Neural cell (in vitro differentiated cells): ENCODE results near the gene RYR2. TPM values are rescaled to one million over a fixed set of nuclear protein-coding genes. Genes with fewer than 3 reads are reported as not detected.

ENCODE experiments used
- H2AFZ ChIP-seq: fragments of 200-600, 300-800 bp; sonication (generic), shearing (Covaris generic); 2 replicates; pipeline ENCODE4 v1.6.0; 2014; ENCODE audit warnings: low read depth, mild to moderate bottlenecking, antibody characterized with exemption, low read length, moderate library complexity
- H3F3A ChIP-seq: fragments of 200-600 bp; shearing (Covaris generic); 2 replicates; pipeline ENCODE4 v1.6.1; 2016; ENCODE audit warnings: mild to moderate bottlenecking, moderate library complexity, mixed read lengths, antibody characterized with exemption, low read length; ENCODE audit not compliant: insufficient read depth, poor library complexity, severe bottlenecking
- H3K27ac ChIP-seq: fragments of 200-600, 300-800 bp; sonication (generic), shearing (Covaris generic); 2 replicates; pipeline ENCODE4 v1.5.1; 2014; ENCODE audit warnings: mild to moderate bottlenecking, low read length, moderate library complexity
- H3K27me3 ChIP-seq: fragments of 300-800, 200-600 bp; sonication (generic), shearing (Covaris generic); 2 replicates; pipeline ENCODE4 v1.6.0; 2014; ENCODE audit warnings: mild to moderate bottlenecking, low read depth, low read length, moderate library complexity; ENCODE audit not compliant: insufficient read depth
- H3K36me3 ChIP-seq: fragments of 300-800, 200-600 bp; sonication (generic), shearing (Covaris generic); 2 replicates; pipeline ENCODE4 v1.5.1; 2014; ENCODE audit warnings: mild to moderate bottlenecking, antibody characterized with exemption, low read length, moderate library complexity; ENCODE audit not compliant: insufficient read depth
- H3K4me2 ChIP-seq: fragments of 300-800, 200-600 bp; sonication (generic), shearing (Covaris generic); 2 replicates; pipeline ENCODE4 v1.6.0; 2014; ENCODE audit warnings: mild to moderate bottlenecking, low read length
- H3K4me3 ChIP-seq: fragments of 300-800, 200-600 bp; sonication (generic), shearing (Covaris generic); 2 replicates; pipeline ENCODE4 v1.5.1; 2014; ENCODE audit warnings: mild to moderate bottlenecking, low read length, moderate library complexity
- H3K79me2 ChIP-seq: fragments of 200-600 bp; shearing (Covaris generic); replicated peaks from 2 replicates; pipeline ENCODE4 v1.6.0; 2014; ENCODE audit warnings: mild to moderate bottlenecking, low read length, moderate library complexity; ENCODE audit not compliant: insufficient read depth
- H3K9ac ChIP-seq: fragments of 300-800, 200-600 bp; sonication (generic), shearing (Covaris generic); 2 replicates; pipeline ENCODE4 v1.6.1; 2016; ENCODE audit warnings: mild to moderate bottlenecking, low read length, mixed read lengths
- H3K9me2 ChIP-seq: fragments of 200-600 bp; shearing (Covaris generic); 2 replicates; pipeline ENCODE4 v1.6.1; 2016; ENCODE audit warnings: mild to moderate bottlenecking, low read length, mixed read lengths; ENCODE audit not compliant: insufficient read depth
- H3K9me3 ChIP-seq: fragments of 200-600, 300-800 bp; sonication (generic), shearing (Covaris generic); 2 replicates; pipeline ENCODE4 v1.6.1; 2016; ENCODE audit warnings: mild to moderate bottlenecking, mixed run types, low read length, moderate library complexity, mixed read lengths
- H4K20me1 ChIP-seq: fragments of 200-600 bp; shearing (Covaris generic); 2 replicates; pipeline ENCODE4 v1.6.1; 2016; ENCODE audit warnings: mild to moderate bottlenecking, mixed run types; ENCODE audit not compliant: insufficient read depth
- CTCF ChIP-seq: fragments of 450-650 bp; IDR thresholded peaks from 2 replicates; pipeline ENCODE4 v1.5.1; 2014; ENCODE audit warnings: antibody characterized with exemption, mild to moderate bottlenecking, moderate library complexity; ENCODE audit not compliant: poor library complexity, severe bottlenecking
- EP300 ChIP-seq: fragments of 450-650 bp; conservative IDR thresholded peaks from 2 replicates; pipeline ENCODE4 v1.6.1; 2014; ENCODE audit warnings: antibody characterized with exemption, mild to moderate bottlenecking, moderate library complexity; ENCODE audit not compliant: poor library complexity, severe bottlenecking
- EZH2 ChIP-seq: fragments of 200-600, 300-800 bp; shearing (Covaris generic), sonication (generic); IDR thresholded peaks from 2 replicates; pipeline ENCODE4 v1.6.1; 2014; ENCODE audit warnings: antibody characterized with exemption, low read length, borderline replicate concordance, mild to moderate bottlenecking; ENCODE audit not compliant: insufficient read depth, poor library complexity, severe bottlenecking
- MXI1 ChIP-seq: fragments of 450-650 bp; conservative IDR thresholded peaks from 2 replicates; pipeline ENCODE4 v1.6.1; 2014; ENCODE audit warnings: antibody characterized with exemption, mild to moderate bottlenecking; ENCODE audit not compliant: poor library complexity, severe bottlenecking
- POLR2AphosphoS5 ChIP-seq: IDR thresholded peaks from 2 replicates; pipeline ENCODE4 v1.6.1; 2012
- RAD21 ChIP-seq: fragments of 450-650 bp; conservative IDR thresholded peaks from 2 replicates; pipeline ENCODE4 v1.6.1; 2014; ENCODE audit warnings: antibody characterized with exemption, mild to moderate bottlenecking, moderate library complexity
- REST ChIP-seq: IDR thresholded peaks from 2 replicates; pipeline ENCODE4 v1.6.1; 2012; ENCODE audit warnings: borderline replicate concordance
- SMC3 ChIP-seq: fragments of 450-650 bp; conservative IDR thresholded peaks from 2 replicates; pipeline ENCODE4 v1.6.1; 2014; ENCODE audit warnings: antibody characterized with exemption, mild to moderate bottlenecking, moderate library complexity; ENCODE audit not compliant: poor library complexity
- TAF1 ChIP-seq: IDR thresholded peaks from 2 replicates; pipeline ENCODE4 v1.6.1; 2012; ENCODE audit warnings: low read depth
- polyA plus RNA-seq: library from polyadenylated mRNA; depleted of rRNA; stranded (reverse); fragments of >200 nt; gene quantifications from 2 replicates; pipeline ENCODE4 v1.2.3, GENCODE V29; 2014

The RYR2 gene
- polyA plus RNA-seq, 1 donor from 2014 or later = 3.8 TPM

- H2AFZ ChIP-seq = no peak overlapping the region
- no peak overlapping the region for H3K4me2 ChIP-seq
- H4K20me1 ChIP-seq = no peaks in the 10 kb centered on the region
- H3K36me3 ChIP-seq = no peaks in the 10 kb centered on the region
- no peaks in the 10 kb centered on the region for H3F3A ChIP-seq
- H3K27ac ChIP-seq = no peak overlapping the region
- H3K9me3 ChIP-seq = no peaks in the 10 kb centered on the region
- TF ChIP-seq REST = no peak
- no peak for TF ChIP-seq POLR2AphosphoS5
- TF ChIP-seq TAF1 = no peak
- TF ChIP-seq SMC3 = no peak
- no peaks in the 10 kb centered on the region for H3K27me3 ChIP-seq
- H3K4me3 ChIP-seq = no peak overlapping the region
- H3K9me2 ChIP-seq = no peaks in the 10 kb centered on the region
- no peak overlapping the region for H3K9ac ChIP-seq
- H3K79me2 ChIP-seq = no peaks in the 10 kb centered on the region
Measured at GRCh38 chr1:237204841-237205240, 162.9 kb downstream of the RYR2 start.

GRCh38 chr1:237205400-237206064, 163.5 kb downstream of the RYR2 start:
- Histone ChIP-seq H3K4me3 (no peak overlapping the region), H3K9me3 (no peaks in the 10 kb centered on the region), H3K27me3 (no peaks in the 10 kb centered on the region), H4K20me1 (no peaks in the 10 kb centered on the region), H3F3A (no peaks in the 10 kb centered on the region), H2AFZ (no peak overlapping the region), H3K9ac (no peak overlapping the region), H3K4me2 (no peak overlapping the region), H3K27ac (no peak overlapping the region), H3K9me2 (no peaks in the 10 kb centered on the region), H3K36me3 (no peaks in the 10 kb centered on the region), H3K79me2 (no peaks in the 10 kb centered on the region)
- TF ChIP-seq EP300 (no peak), EZH2 (no peak), POLR2AphosphoS5 (no peak), SMC3 (no peak), TAF1 (no peak)

GRCh38 chr1:237206065-237206414, 164.1 kb downstream of the RYR2 start:
- Histone ChIP-seq H3K4me2 (no peak overlapping the region), H3F3A (no peaks in the 10 kb centered on the region), H3K79me2 (no peaks in the 10 kb centered on the region), H3K9me3 (no peaks in the 10 kb centered on the region), H4K20me1 (no peaks in the 10 kb centered on the region), H2AFZ (no peak overlapping the region), H3K9me2 (no peaks in the 10 kb centered on the region), H3K27me3 (no peaks in the 10 kb centered on the region), H3K4me3 (no peak overlapping the region), H3K9ac (no peak overlapping the region), H3K27ac (no peak overlapping the region), H3K36me3 (no peaks in the 10 kb centered on the region)
- no peak for TF ChIP-seq CTCF
- TF ChIP-seq REST = no peak
- TF ChIP-seq EZH2 = no peak
- TF ChIP-seq POLR2AphosphoS5 = no peak
- no peak for TF ChIP-seq TAF1
- TF ChIP-seq MXI1 = no peak
- TF ChIP-seq EP300 = no peak
- TF ChIP-seq SMC3 = no peak
- TF ChIP-seq RAD21 = no peak
